Measurements from ENCODE around the gene FGFBP1. TPM values are rescaled to one million over a fixed set of nuclear protein-coding genes. Genes with fewer than 3 reads are reported as not detected.

Gene FGFBP1
- total RNA-seq, 3 donors from 2014 or later: 0.73 TPM; not detected in 2

GRCh38 chr4:15976456-15977447, 38.2 kb upstream of the FGFBP1 start:
- no peak overlapping the region for H3K4me3 ChIP-seq
- TF ChIP-seq POLR2AphosphoS5 (IDR thresholded peaks at IDR 0.05) (no peak), CTCF (IDR thresholded peaks at IDR 0.05) (no peak), POLR2A (IDR thresholded peaks at IDR 0.05) (no peak)
- H3K9me3 ChIP-seq: no peaks in the 10 kb centered on the region
- no peak overlapping the region for H3K27ac ChIP-seq
- intact Hi-C loops (cut with DNase I; ENCODE audit: low total_unique reads): no loop called here
- H3K4me1 ChIP-seq: no peaks in the 10 kb centered on the region
- no peak for DNase-seq (ENCODE audit: low spot score in 2 of 2)
- H3K36me3 ChIP-seq: no peaks in the 10 kb centered on the region
- H3K27me3 ChIP-seq: no peaks in the 10 kb centered on the region

GRCh38 chr4:15971068-15971801, 32.7 kb upstream of the FGFBP1 start:
- no peaks in the 10 kb centered on the region for H3K27me3 ChIP-seq
- no peaks in the 10 kb centered on the region for H3K36me3 ChIP-seq
- TF ChIP-seq POLR2A (IDR thresholded peaks at IDR 0.05) (no peak), POLR2AphosphoS5 (IDR thresholded peaks at IDR 0.05) (no peak), CTCF (IDR thresholded peaks at IDR 0.05) (no peak)
- H3K4me1 ChIP-seq: no peaks in the 10 kb centered on the region
- H3K9me3 ChIP-seq: no peaks in the 10 kb centered on the region
- H3K4me3 ChIP-seq: no peak overlapping the region
- intact Hi-C loops (cut with DNase I; ENCODE audit: low total_unique reads): no loop called here
- H3K27ac ChIP-seq: no peak overlapping the region
- DNase-seq (ENCODE audit: low spot score in 2 of 2): no peak

- no peaks in the 10 kb centered on the region for H3K4me1 ChIP-seq
- DNase-seq (ENCODE audit: low spot score in 2 of 2): no peak
- H3K36me3 ChIP-seq: no peaks in the 10 kb centered on the region
- no peak overlapping the region for H3K4me3 ChIP-seq
- no peak for TF ChIP-seq POLR2AphosphoS5 (IDR thresholded peaks at IDR 0.05)
- TF ChIP-seq POLR2A (IDR thresholded peaks at IDR 0.05): no peak
- no peak for TF ChIP-seq CTCF (IDR thresholded peaks at IDR 0.05)
- H3K9me3 ChIP-seq: no peaks in the 10 kb centered on the region
- H3K27me3 ChIP-seq: no peaks in the 10 kb centered on the region
- intact Hi-C loops (cut with DNase I; ENCODE audit: low total_unique reads): no loop called here
- H3K27ac ChIP-seq: no peak overlapping the region
These were observed 30.2 kb upstream of the FGFBP1 start for GRCh38 chr4:15968551-15969300.

GRCh38 chr4:15965325-15965724, 26.8 kb upstream of the FGFBP1 start:
- intact Hi-C loops (cut with DNase I; ENCODE audit: low total_unique reads): no loop called here
- H3K27ac ChIP-seq: no peak overlapping the region
- TF ChIP-seq CTCF (IDR thresholded peaks at IDR 0.05) (no peak), POLR2AphosphoS5 (IDR thresholded peaks at IDR 0.05) (no peak), POLR2A (IDR thresholded peaks at IDR 0.05) (no peak)
- no peaks in the 10 kb centered on the region for H3K36me3 ChIP-seq
- H3K27me3 ChIP-seq: no peaks in the 10 kb centered on the region
- no peak for DNase-seq (ENCODE audit: low spot score in 2 of 2)
- no peaks in the 10 kb centered on the region for H3K4me1 ChIP-seq
- H3K4me3 ChIP-seq: no peak overlapping the region
- no peaks in the 10 kb centered on the region for H3K9me3 ChIP-seq

Measured in breast epithelium (tissue), 4 donors.